SK-N-SH treated with all-trans-retinoic acid at 6 μM for 48 hours (cell line): Measurements from ENCODE around the gene SEMA4F.

Experiments
- ATAC-seq: fragments of 200-7000 bp; cut with Tn5 transposase; 3 replicates; pipeline ENCODE4 v1.9.1; 2020; ENCODE audit warnings: mild to moderate bottlenecking, moderate library complexity
- ARNTL ChIP-seq: fragments of 450-650 bp; formaldehyde crosslinking; IDR thresholded peaks from 2 replicates; pipeline ENCODE4 v1.5.0; 2020; ENCODE audit warnings: low read depth, mild to moderate bottlenecking, moderate library complexity, borderline replicate concordance
- BACH2 ChIP-seq: fragments of 250-450 bp; sonication (Bioruptor Pico); IDR thresholded peaks from 2 replicates; pipeline ENCODE4 v1.9.0; 2021; ENCODE audit warnings: mild to moderate bottlenecking, borderline replicate concordance
- CSDC2 ChIP-seq: fragments of 250-450 bp; sonication (Bioruptor Pico); IDR thresholded peaks from 2 replicates; pipeline ENCODE4 v1.5.0; 2020; ENCODE audit warnings: mild to moderate bottlenecking, moderate library complexity
- ESRRG ChIP-seq: fragments of 250-450 bp; sonication (Bioruptor Pico); IDR thresholded peaks from 2 replicates; pipeline ENCODE4 v1.6.1; 2021; ENCODE audit warnings: mild to moderate bottlenecking
- GLIS3 ChIP-seq: fragments of 250-450 bp; sonication (Bioruptor Pico); IDR thresholded peaks from 2 replicates; pipeline ENCODE4 v1.5.0; 2020; ENCODE audit warnings: mild to moderate bottlenecking, moderate library complexity
- ISL1 ChIP-seq: fragments of 250-450 bp; sonication (Bioruptor Pico); IDR thresholded peaks from 2 replicates; pipeline ENCODE4 v2.1.2; 2022; ENCODE audit warnings: mild to moderate bottlenecking, moderate library complexity
- OSR1 ChIP-seq: fragments of 250-450 bp; sonication (Bioruptor Pico); IDR thresholded peaks from 2 replicates; pipeline ENCODE4 v1.8.0; 2022; ENCODE audit warnings: moderate library complexity, mild to moderate bottlenecking, inconsistent platforms
- PPARA ChIP-seq: fragments of 250-450 bp; sonication (Bioruptor Pico); IDR thresholded peaks from 2 replicates; pipeline ENCODE4 v1.5.0; 2020; ENCODE audit warnings: mild to moderate bottlenecking, borderline replicate concordance
- RARB ChIP-seq: fragments of 250-450 bp; sonication (Bioruptor Pico); IDR thresholded peaks from 2 replicates; pipeline ENCODE4 v1.8.0; 2021; ENCODE audit warnings: mild to moderate bottlenecking, moderate library complexity
- SNAI2 ChIP-seq: fragments of 250-450 bp; sonication (Bioruptor Pico); IDR thresholded peaks from 2 replicates; pipeline ENCODE4 v1.5.0; 2020; ENCODE audit warnings: mild to moderate bottlenecking, moderate library complexity
- TCF4 ChIP-seq: fragments of 250-450 bp; sonication (Bioruptor Pico); IDR thresholded peaks from 2 replicates; pipeline ENCODE4 v1.8.0; 2021; ENCODE audit warnings: mild to moderate bottlenecking, moderate library complexity, borderline replicate concordance
- TOX ChIP-seq: fragments of 250-450 bp; sonication (Bioruptor Pico); IDR thresholded peaks from 2 replicates; pipeline ENCODE4 v1.8.0; 2021; ENCODE audit warnings: mild to moderate bottlenecking, moderate library complexity, borderline replicate concordance
- ZC3H10 ChIP-seq: fragments of 250-450 bp; sonication (Bioruptor Pico); IDR thresholded peaks from 2 replicates; pipeline ENCODE4 v1.5.1; 2021; ENCODE audit warnings: mild to moderate bottlenecking, moderate library complexity
- ZFP3 ChIP-seq: fragments of 250-450 bp; sonication (Bioruptor Pico); IDR thresholded peaks from 2 replicates; pipeline ENCODE4 v1.5.0; 2020; ENCODE audit warnings: mild to moderate bottlenecking, moderate library complexity
- ZFP30 ChIP-seq: fragments of 450-650 bp; formaldehyde crosslinking; IDR thresholded peaks from 2 replicates; pipeline ENCODE4 v1.5.0; 2022; ENCODE audit warnings: mild to moderate bottlenecking, moderate library complexity
- ZNF565 ChIP-seq: fragments of 450-650 bp; formaldehyde crosslinking; conservative IDR thresholded peaks from 2 replicates; pipeline ENCODE4 v1.5.0; 2020; ENCODE audit warnings: low read depth, mild to moderate bottlenecking, moderate library complexity
- ZNF70 ChIP-seq: fragments of 450-650 bp; formaldehyde crosslinking; IDR thresholded peaks from 2 replicates; pipeline ENCODE4 v1.5.0; 2020; ENCODE audit warnings: mild to moderate bottlenecking, moderate library complexity
- ZNF8 ChIP-seq: fragments of 450-650 bp; formaldehyde crosslinking; IDR thresholded peaks from 2 replicates; pipeline ENCODE4 v1.5.0; 2020; ENCODE audit warnings: mild to moderate bottlenecking, moderate library complexity
- TF ChIP-seq, protein P1 (sequence below): fragments of 250-450 bp; sonication (Bioruptor Pico); IDR thresholded peaks from 2 replicates; pipeline ENCODE4 v1.8.0; 2020; ENCODE audit warnings: mild to moderate bottlenecking, moderate library complexity, borderline replicate concordance
- TF ChIP-seq, protein P2 (sequence below): fragments of 250-450 bp; sonication (Bioruptor Pico); IDR thresholded peaks from 2 replicates; pipeline ENCODE4 v1.5.0; 2020; ENCODE audit warnings: mild to moderate bottlenecking, moderate library complexity
- TF ChIP-seq, protein P3 (sequence below): fragments of 250-450 bp; sonication (Bioruptor Pico); IDR thresholded peaks from 2 replicates; pipeline ENCODE4 v1.5.1; 2021; ENCODE audit warnings: mild to moderate bottlenecking, moderate library complexity
- TF ChIP-seq, protein P4 (sequence below): fragments of 250-450 bp; sonication (Bioruptor Pico); IDR thresholded peaks from 2 replicates; pipeline ENCODE4 v1.8.0; 2021; ENCODE audit warnings: low read depth, mild to moderate bottlenecking, moderate library complexity, borderline replicate concordance
- TF ChIP-seq, protein P5 (sequence below): fragments of 250-450 bp; sonication (Bioruptor Pico); IDR thresholded peaks from 2 replicates; pipeline ENCODE4 v1.5.1; 2020; ENCODE audit warnings: low read depth, mild to moderate bottlenecking, moderate library complexity

The SEMA4F gene

DNA sequence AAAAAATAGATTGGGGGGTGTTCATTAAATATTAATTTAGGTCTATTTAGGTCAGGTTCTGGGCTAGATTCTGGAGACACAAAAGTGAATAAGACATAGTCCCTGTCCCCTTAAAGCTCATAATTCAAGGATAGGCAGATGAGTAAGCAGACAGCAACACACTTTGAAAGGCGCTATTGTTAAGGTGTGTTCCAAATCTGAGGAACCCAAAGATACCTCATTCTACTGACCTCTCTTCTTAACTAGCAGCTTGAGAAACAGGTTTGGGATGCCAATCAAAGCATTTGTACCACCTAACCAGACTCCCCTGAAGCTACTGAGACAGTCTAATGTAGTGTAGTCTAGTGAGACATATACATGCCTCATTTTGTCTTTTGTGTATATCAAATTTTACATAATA is 34.8 kb downstream of the SEMA4F start:
- ATAC-seq, result no peak
- TF ChIP-seq, protein P1, sequence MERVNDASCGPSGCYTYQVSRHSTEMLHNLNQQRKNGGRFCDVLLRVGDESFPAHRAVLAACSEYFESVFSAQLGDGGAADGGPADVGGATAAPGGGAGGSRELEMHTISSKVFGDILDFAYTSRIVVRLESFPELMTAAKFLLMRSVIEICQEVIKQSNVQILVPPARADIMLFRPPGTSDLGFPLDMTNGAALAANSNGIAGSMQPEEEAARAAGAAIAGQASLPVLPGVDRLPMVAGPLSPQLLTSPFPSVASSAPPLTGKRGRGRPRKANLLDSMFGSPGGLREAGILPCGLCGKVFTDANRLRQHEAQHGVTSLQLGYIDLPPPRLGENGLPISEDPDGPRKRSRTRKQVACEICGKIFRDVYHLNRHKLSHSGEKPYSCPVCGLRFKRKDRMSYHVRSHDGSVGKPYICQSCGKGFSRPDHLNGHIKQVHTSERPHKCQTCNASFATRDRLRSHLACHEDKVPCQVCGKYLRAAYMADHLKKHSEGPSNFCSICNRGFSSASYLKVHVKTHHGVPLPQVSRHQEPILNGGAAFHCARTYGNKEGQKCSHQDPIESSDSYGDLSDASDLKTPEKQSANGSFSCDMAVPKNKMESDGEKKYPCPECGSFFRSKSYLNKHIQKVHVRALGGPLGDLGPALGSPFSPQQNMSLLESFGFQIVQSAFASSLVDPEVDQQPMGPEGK (CRISPR knock-in tag), result no peak
- no peak for TF ChIP-seq ISL1 (CRISPR knock-in tag)
- TF ChIP-seq, protein P2, sequence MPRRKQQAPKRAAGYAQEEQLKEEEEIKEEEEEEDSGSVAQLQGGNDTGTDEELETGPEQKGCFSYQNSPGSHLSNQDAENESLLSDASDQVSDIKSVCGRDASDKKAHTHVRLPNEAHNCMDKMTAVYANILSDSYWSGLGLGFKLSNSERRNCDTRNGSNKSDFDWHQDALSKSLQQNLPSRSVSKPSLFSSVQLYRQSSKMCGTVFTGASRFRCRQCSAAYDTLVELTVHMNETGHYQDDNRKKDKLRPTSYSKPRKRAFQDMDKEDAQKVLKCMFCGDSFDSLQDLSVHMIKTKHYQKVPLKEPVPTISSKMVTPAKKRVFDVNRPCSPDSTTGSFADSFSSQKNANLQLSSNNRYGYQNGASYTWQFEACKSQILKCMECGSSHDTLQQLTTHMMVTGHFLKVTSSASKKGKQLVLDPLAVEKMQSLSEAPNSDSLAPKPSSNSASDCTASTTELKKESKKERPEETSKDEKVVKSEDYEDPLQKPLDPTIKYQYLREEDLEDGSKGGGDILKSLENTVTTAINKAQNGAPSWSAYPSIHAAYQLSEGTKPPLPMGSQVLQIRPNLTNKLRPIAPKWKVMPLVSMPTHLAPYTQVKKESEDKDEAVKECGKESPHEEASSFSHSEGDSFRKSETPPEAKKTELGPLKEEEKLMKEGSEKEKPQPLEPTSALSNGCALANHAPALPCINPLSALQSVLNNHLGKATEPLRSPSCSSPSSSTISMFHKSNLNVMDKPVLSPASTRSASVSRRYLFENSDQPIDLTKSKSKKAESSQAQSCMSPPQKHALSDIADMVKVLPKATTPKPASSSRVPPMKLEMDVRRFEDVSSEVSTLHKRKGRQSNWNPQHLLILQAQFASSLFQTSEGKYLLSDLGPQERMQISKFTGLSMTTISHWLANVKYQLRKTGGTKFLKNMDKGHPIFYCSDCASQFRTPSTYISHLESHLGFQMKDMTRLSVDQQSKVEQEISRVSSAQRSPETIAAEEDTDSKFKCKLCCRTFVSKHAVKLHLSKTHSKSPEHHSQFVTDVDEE (CRISPR knock-in tag), result no peak
- no peak for TF ChIP-seq ZNF70 (CRISPR knock-in tag)
- TF ChIP-seq ZNF565, result no peak
- no peak for TF ChIP-seq ESRRG
- TF ChIP-seq, protein P3, sequence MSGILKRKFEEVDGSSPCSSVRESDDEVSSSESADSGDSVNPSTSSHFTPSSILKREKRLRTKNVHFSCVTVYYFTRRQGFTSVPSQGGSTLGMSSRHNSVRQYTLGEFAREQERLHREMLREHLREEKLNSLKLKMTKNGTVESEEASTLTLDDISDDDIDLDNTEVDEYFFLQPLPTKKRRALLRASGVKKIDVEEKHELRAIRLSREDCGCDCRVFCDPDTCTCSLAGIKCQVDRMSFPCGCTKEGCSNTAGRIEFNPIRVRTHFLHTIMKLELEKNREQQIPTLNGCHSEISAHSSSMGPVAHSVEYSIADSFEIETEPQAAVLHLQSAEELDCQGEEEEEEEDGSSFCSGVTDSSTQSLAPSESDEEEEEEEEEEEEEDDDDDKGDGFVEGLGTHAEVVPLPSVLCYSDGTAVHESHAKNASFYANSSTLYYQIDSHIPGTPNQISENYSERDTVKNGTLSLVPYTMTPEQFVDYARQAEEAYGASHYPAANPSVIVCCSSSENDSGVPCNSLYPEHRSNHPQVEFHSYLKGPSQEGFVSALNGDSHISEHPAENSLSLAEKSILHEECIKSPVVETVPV, result no peak
- TF ChIP-seq, protein P4, sequence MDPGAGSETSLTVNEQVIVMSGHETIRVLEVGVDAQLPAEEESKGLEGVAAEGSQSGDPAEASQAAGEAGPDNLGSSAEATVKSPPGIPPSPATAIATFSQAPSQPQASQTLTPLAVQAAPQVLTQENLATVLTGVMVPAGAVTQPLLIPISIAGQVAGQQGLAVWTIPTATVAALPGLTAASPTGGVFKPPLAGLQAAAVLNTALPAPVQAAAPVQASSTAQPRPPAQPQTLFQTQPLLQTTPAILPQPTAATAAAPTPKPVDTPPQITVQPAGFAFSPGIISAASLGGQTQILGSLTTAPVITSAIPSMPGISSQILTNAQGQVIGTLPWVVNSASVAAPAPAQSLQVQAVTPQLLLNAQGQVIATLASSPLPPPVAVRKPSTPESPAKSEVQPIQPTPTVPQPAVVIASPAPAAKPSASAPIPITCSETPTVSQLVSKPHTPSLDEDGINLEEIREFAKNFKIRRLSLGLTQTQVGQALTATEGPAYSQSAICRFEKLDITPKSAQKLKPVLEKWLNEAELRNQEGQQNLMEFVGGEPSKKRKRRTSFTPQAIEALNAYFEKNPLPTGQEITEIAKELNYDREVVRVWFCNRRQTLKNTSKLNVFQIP (CRISPR knock-in tag), result no peak
- no peak for TF ChIP-seq OSR1 (CRISPR knock-in tag)
- TF ChIP-seq TCF4 (CRISPR knock-in tag), result no peak
- no peak for TF ChIP-seq ARNTL (CRISPR knock-in tag)
- no peak for TF ChIP-seq ZNF8
- no peak for TF ChIP-seq CSDC2

DNA sequence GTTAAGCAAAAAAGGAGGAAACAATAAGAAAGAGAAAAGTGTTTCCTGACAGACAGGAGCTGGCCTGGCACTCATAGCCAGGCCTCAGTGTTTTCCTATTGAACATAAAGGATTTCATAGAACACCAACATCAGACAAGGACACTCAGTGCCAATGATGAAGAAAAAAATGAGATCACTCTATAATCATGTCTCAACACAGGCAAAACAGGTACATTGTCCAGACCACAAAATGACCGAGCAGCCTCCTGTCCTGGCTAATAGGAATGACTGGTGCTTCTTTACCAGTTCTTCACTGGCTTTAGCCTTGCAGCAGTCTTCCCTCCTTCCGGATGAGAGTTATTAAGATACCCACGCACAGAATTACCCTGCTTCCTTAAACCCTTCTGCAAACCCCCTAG is 35.6 kb downstream of the SEMA4F start:
- ATAC-seq, result no peak
- TF ChIP-seq TOX (CRISPR knock-in tag) (no peak), ZFP3 (CRISPR knock-in tag) (no peak), RARB (CRISPR knock-in tag) (no peak), CSDC2 (no peak), ZNF565 (no peak), ZNF70 (CRISPR knock-in tag) (no peak), ZNF8 (no peak), PPARA (CRISPR knock-in tag) (no peak), TCF4 (CRISPR knock-in tag) (no peak), BACH2 (CRISPR knock-in tag) (no peak), ZC3H10 (CRISPR knock-in tag) (no peak), OSR1 (CRISPR knock-in tag) (no peak), GLIS3 (CRISPR knock-in tag) (no peak), ZFP30 (CRISPR knock-in tag) (no peak), SNAI2 (CRISPR knock-in tag) (no peak), ESRRG (no peak)
- TF ChIP-seq, protein P3, result no peak
- TF ChIP-seq, protein P5, sequence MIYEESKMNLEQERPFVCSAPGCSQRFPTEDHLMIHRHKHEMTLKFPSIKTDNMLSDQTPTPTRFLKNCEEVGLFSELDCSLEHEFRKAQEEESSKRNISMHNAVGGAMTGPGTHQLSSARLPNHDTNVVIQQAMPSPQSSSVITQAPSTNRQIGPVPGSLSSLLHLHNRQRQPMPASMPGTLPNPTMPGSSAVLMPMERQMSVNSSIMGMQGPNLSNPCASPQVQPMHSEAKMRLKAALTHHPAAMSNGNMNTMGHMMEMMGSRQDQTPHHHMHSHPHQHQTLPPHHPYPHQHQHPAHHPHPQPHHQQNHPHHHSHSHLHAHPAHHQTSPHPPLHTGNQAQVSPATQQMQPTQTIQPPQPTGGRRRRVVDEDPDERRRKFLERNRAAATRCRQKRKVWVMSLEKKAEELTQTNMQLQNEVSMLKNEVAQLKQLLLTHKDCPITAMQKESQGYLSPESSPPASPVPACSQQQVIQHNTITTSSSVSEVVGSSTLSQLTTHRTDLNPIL, result no peak
- TF ChIP-seq, protein P2 (CRISPR knock-in tag), result no peak
- TF ChIP-seq, protein P4 (CRISPR knock-in tag), result no peak
